ENCODE results near the gene OSBPL2.
A peak's percentile ranks its signal among the peaks of the same experiment; 100 is the strongest.

The OSBPL2 gene

GRCh38 chr20:62303340-62304226 is 65.3 kb downstream of the OSBPL2 start (continued):
- no peak for TF ChIP-seq REST (tag by site-specific recombination; IDR thresholded peaks at IDR 0.05)
- no peak for TF ChIP-seq ZNF791 (tag by site-specific recombination; IDR thresholded peaks at IDR 0.05)
- no peak for TF ChIP-seq ZNF174 (tag by site-specific recombination; IDR thresholded peaks at IDR 0.05)
- no peak for TF ChIP-seq ZNF561 (tag by site-specific recombination; IDR thresholded peaks at IDR 0.05; ENCODE audit: borderline replicate concordance)
- no peak for TF ChIP-seq ZNF626 (tag by site-specific recombination; IDR thresholded peaks at IDR 0.05)
- no peak for TF ChIP-seq ZNF132 (tag by site-specific recombination; IDR thresholded peaks at IDR 0.05; ENCODE audit: borderline replicate concordance)
- no peak for TF ChIP-seq ZNF138 (tag by site-specific recombination; IDR thresholded peaks at IDR 0.05; ENCODE audit: borderline replicate concordance)
- no peak for TF ChIP-seq ZNF18 (tag by site-specific recombination; IDR thresholded peaks at IDR 0.05)
- TF ChIP-seq ZNF214 (tag by site-specific recombination; IDR thresholded peaks at IDR 0.05; ENCODE audit: borderline replicate concordance), result no peak
- no peak for TF ChIP-seq ZBTB6 (tag by site-specific recombination; IDR thresholded peaks at IDR 0.05)
- TF ChIP-seq MZF1 (tag by site-specific recombination; IDR thresholded peaks at IDR 0.05; ENCODE audit: borderline replicate concordance), result no peak
- TF ChIP-seq ATF2 (tag by site-specific recombination; IDR thresholded peaks at IDR 0.05; ENCODE audit: low read depth), result no peak
- TF ChIP-seq GLI4 (tag by site-specific recombination; IDR thresholded peaks at IDR 0.05), result no peak
- TF ChIP-seq ZNF155 (tag by site-specific recombination; IDR thresholded peaks at IDR 0.05), result no peak
- TF ChIP-seq ZNF354C (tag by site-specific recombination; IDR thresholded peaks at IDR 0.05; ENCODE audit: borderline replicate concordance, low read depth), result no peak
- no peak for TF ChIP-seq HOXC10 (CRISPR knock-in tag; IDR thresholded peaks at IDR 0.05)
- no peak for TF ChIP-seq KLF7 (tag by site-specific recombination; IDR thresholded peaks at IDR 0.05; ENCODE audit: borderline replicate concordance)
- no peak for TF ChIP-seq ZNF571 (tag by site-specific recombination; IDR thresholded peaks at IDR 0.05)
- TF ChIP-seq ZNF558 (tag by site-specific recombination; IDR thresholded peaks at IDR 0.05), result no peak
- no peak for TF ChIP-seq ZNF248 (tag by site-specific recombination; IDR thresholded peaks at IDR 0.05)
- TF ChIP-seq ZNF184 (tag by site-specific recombination; IDR thresholded peaks at IDR 0.05), result no peak
- no peak for TF ChIP-seq ZSCAN16 (tag by site-specific recombination; IDR thresholded peaks at IDR 0.05)
- no peak for TF ChIP-seq ZNF366 (tag by site-specific recombination; conservative IDR thresholded peaks at IDR 0.05)
- TF ChIP-seq ZNF302 (tag by site-specific recombination; IDR thresholded peaks at IDR 0.05; ENCODE audit: low read depth), result no peak
- TF ChIP-seq SP2 (tag by site-specific recombination; IDR thresholded peaks at IDR 0.05), result peak; percentile 46
- TF ChIP-seq ZNF223 (tag by site-specific recombination; IDR thresholded peaks at IDR 0.05), result no peak
- TF ChIP-seq ZNF843 (tag by site-specific recombination; IDR thresholded peaks at IDR 0.05), result no peak
- no peak; the same call in 1 of the 2 replicates for TF ChIP-seq ZBTB8A (tag by site-specific recombination; IDR thresholded peaks at IDR 0.05)
- no peak for TF ChIP-seq ZXDB (tag by site-specific recombination; IDR thresholded peaks at IDR 0.05)

Data from HEK293 (cell line).